Smooth muscle cell of the brain vasculature (primary cell): ENCODE results near the gene CD22.

ENCODE experiments used
- DNase-seq: peaks from one replicate; pipeline ENCODE4 v3.0.0-alpha.2; 2012; ENCODE audit warnings: low read depth, low spot score

Gene CD22

GRCh38 chr19:35383536-35383935, 54.5 kb downstream of the CD22 start:
- DNase-seq, result no peak

DNA sequence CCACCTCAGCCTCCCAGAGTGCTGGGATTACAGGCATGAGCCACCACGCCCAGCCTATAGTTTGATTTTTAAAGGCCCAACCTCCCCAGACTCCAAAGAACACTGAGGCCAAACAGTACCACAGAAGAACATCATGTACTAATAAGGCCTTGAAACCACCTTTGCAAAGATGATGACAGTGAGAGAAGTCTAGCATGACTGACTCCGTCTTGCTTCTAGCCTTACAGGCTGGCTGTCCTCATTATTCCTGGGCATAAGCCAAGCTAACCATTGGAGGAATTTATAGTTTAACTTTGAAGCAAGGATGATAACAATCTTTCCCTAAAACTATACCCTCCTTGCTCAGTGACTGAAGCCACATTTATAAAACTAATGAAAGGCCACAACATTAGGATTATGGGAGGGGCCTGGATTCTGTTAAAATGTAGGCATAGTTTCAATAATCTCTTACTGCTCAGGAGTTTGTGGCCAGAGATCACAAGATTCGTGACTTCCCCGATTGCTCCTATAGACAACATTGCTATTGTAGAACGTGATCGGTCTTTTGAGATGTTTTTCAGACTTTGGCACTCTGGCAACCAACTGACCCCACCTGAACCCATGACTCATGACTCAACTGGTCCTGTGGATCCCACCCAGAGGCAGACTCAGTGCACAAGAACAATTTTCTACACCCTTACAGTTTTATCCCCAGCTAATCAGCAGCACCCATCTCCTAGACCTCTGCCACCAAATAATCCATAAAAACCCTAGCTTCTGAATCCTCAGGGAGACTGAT, 59.5 kb downstream of the CD22 start:
- no peak for DNase-seq

DNA sequence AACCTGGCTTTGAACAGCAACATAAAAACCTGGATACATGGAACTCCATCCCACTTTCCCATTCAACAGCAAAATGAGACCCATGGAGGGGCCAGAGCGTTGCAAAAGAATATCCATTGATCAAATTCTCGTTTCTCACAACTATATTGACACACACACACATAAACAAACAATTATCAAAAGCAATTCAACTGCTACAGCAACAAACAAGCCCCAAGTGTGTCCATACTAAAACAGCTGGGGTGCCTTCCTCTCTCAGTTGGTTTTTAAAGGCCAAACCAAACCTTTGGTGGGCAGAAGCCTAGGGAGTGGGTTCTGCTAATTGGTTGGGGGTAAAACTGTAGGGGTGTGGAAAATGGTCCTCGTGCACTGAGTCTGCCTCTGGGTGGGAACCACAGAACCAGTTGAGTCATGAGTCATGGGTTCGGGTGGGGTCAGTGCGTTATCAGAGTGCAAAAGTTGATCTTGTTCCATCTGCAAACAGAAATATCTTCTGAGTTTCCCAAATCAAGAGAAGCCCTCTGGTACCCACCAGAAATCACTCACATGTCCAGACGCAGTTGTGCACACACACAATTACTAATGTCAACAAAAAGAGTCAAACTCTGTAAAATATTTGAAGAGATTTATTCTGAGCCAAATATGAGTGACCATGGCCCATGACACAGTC, 60.3 kb downstream of the CD22 start:
- no peak for DNase-seq

DNA sequence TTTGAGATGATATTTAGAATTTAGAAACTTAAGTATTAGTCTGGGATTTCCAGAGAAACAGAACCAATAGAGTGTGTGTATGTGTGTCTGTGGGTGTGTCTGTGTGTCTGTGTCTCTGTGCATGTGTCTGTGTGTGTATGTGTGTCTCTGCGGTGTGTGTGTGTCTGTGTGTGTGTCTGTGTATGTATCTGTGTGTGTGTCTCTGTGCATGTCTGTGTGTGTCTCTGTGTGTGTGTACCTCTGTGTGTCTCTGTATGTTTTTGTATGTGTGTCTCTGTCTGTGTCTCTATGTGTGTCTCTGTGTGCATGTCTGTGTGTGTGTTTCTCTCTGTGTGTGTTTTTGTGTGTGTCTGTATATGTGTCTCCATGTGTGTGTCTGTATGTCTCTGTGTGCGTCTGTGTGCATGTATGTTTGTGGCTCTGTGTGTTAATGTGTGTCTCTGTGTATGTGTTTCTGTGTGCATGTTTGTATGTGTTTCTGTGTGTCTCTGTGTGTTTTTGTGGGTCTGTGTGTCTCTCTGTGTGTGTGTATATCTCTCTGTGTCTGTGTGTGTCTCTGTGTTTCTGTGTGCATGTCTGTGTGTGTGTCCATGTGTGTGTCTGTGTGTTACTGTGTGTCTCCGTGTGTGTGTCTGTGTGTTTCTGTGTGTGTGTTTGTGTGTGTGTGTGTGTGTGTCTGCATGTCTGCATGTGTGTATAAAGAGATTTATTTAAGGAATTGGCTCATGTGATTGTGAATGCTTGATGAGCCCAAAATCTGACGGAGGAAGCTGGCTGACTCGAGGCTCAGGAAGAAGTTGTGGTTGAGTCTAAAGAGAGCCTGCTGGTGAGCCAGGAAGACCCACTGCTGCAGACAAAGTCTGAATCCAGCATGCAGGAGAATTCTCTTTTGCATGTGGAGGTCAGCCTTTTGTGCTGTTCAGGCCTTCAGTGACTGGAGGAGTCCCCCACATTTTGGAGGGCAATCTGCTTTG, 64.0 kb downstream of the CD22 start:
- DNase-seq, result no peak

DNA sequence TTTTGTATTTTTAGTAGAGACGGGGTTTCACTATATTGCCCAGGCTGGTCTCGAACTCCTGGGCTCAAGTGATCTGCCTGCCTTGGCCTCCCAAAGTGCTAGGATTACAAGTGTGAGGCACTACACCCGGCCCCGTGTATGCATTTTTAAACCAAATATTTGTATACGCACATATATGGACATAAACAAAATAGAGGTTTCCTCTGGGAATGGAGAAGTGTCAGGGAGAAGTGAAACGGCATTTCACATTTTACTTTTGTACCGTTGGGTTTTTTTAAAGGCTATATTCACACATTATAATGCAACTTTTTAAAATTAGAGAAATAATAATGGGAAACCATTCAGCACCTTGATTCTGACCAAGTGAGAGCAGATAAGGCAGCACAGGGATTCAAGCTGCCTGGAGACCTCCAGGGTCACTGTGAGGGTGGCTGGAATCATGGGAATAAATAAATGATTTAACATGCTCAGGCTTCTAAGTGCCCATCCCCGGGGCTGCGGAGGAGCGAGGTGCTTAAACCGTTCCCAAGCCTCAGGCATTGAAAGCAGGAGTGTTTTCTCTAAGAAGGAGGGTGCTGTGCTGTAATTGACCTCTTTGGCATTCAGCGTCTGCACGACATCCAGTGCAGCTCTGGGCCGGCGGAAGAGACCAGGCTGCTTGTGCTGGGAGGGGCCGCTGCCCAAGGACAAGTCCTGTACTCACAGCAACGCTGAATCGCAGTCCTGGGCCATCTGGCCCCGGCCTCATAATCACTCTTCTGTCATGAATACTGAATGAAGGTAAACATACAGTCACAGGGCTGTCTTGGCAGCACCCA, 66.6 kb downstream of the CD22 start:
- DNase-seq, result no peak

DNA sequence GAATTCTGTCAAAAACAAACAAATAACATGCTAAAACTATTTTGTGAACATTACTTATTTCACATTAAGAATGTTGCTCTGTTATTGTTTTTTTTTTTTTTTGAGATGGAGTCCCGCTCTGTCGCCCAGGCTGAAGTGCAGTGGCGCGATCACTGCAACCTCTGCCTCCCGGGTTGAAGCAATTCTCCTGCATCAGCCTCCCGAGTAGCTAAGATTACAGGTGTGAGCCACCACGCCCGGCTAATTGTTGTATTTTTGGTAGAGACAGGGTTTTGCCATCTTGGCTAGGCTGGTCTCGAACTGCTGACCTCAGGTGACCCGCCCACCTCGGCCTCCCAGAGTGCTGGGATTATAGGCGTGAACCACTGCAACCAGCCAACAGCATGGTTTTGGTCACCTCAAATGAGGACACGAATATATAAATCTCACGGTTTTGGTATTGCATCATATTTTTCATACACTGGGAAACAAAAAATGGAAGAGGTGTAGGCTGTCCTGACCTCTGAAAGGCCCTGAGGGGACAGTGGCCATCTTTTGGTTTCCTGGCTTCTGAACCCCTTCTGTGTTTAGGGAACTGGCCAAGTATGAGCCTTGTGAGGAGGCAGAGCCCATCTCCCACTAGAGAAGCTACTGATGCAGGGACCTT, 67.4 kb downstream of the CD22 start:
- DNase-seq, result no peak
